Measurements from ENCODE around the gene CCRL2.
"Not testable (repeated sequence)": the region's sequence is repeated elsewhere in the genome, so short reads cannot be mapped to it uniquely, and the experiment has no call there.

CCRL2 gene

DNA sequence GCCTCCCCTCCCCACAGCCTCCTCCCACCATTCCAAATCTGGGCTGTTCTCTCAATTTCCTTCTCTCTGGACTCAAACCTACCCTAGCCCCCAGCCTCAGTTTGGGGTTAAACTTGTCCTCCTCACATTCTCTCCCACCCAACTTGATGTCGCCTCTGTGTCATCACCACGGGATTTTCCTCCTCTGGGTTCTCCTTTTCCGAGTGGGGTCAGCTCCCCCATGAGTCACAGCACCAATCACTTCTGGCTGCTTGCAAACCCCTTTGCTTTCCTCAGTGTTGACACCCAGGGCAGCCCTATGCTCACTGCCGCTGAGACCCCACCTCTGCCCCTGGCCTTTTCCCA lies 644 bp upstream of the CCRL2 start:
- peak; percentile 13 for DNase-seq

DNA sequence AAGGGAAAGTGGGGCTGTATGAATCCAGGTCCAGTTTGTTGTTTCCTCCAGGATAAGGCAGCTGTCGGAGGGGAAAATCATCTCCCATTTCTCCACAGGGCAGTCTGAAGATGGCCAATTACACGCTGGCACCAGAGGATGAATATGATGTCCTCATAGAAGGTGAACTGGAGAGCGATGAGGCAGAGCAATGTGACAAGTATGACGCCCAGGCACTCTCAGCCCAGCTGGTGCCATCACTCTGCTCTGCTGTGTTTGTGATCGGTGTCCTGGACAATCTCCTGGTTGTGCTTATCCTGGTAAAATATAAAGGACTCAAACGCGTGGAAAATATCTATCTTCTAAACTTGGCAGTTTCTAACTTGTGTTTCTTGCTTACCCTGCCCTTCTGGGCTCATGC lies 911 bp downstream of the CCRL2 start:
- no peak for DNase-seq

DNA sequence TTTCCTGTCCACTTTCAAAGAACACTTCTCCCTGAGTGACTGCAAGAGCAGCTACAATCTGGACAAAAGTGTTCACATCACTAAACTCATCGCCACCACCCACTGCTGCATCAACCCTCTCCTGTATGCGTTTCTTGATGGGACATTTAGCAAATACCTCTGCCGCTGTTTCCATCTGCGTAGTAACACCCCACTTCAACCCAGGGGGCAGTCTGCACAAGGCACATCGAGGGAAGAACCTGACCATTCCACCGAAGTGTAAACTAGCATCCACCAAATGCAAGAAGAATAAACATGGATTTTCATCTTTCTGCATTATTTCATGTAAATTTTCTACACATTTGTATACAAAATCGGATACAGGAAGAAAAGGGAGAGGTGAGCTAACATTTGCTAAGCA lies 1.8 kb downstream of the CCRL2 start:
- DNase-seq: no peak

DNA sequence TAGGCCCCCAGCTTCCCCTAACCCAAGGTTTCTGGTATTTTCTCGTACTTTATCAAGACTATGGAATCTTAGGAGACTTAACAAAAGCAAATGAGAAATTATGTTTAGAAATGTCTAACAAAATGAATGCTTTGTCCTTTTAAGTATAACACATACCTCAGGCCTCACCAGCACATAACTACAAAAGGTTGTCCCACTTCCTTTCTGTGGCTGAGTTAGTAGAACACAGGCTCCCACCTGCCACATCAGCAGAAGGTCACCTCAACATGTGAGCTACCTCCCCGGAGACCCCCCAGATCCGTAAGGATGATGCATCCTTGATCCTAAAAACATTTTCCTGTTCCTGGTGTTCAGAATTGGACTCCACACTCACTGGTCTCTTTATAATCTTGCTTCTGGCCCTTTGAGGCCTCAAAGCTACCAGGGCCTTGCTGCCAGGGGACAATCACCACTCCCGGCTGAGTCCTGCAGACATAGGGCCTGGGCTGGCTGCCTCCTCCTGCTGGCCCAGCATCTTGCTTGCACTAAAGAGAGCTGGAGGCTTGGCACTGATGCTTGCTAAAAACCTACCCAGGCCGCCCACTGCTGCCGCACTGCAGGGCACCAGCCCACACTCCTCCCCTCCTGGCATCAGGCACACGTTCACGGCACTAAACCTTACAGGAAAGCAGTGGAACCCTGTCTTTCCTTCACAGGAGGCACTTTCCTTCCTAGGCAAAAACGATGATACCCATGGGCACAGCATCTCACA lies 2.9 kb downstream of the CCRL2 start:
- no peak for DNase-seq

DNA sequence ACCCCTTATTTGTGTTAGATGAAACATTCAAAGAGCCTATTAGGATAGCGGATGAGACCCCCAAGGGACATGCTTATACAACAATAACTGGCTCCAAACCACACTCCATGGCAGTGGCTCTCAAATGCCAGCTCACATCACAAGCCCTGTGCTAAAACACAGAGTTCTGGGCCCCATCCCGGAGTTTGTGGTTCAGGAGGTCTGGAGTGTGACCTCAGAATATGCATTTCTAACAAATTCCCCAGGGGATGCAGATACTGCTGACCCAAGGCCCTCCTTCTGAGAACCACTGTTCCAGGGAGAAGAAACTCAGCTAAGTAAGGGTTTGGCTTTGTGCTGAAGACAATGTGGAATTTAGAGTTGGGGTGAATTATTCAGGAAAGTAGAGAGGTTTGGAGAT lies 3.6 kb downstream of the CCRL2 start:
- DNase-seq: no peak

DNA sequence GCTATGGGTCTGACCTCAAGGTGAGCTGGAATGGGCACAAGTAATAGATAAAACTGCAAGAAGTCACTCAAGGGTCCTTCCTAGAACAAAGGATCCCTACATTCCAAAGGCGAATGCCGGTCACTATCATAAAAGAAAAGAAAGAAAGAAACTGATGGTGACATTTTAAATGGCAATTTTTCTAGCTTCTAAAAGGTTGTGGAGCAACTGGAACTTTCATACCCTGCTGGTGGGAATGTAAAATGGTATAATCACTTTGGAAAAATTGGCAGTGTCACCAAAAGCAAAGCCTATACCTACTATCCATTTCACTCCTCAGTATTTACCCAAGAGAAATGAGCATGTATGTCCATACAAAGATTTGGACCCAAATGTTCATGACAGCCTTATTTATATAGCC lies 4.2 kb downstream of the CCRL2 start:
- no peak for DNase-seq

DNA sequence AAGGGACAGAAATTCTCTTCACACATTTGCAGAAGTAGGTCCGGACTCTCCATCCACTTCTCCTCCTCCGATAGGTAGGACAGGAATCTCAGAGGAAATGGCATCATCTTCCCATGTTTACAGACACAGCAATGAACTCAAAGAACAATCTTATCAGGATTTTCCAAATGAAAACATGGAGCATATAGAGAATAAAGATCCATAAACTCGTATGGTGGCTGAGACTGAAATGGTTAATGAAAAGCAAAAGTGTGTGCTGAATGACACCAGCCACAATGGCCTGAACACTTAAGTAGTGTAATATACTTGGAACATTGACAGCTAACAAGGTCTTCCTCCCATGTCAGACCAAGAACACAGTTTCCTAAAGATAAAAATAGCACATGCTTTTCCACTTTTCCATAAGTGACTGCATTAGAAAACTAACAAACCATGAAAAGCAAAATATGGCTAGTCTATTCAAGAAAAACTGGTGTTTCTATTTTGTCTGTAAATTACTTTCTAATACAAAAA lies 5.8 kb downstream of the CCRL2 start:
- no peak for DNase-seq

DNA sequence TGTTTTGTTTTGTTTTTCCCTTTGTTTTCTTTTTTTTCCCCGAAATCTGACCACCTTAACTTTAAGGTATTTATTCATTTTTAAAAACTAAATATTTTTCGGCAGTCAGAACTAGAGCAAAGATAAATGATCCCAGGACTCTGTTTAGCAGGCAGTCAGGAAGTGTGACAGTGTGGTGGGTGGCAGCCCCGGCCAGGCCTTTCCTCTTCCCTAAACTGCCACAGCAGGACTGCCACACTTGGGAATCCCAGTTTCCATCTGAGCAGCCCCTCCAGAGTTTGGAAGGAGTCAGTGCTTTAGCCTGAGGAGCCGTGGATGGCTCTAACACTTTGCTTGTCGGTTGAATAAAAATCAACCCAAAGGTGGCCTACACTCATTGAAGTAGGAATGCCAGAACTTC lies 6.9 kb downstream of the CCRL2 start:
- no peak for DNase-seq

DNA sequence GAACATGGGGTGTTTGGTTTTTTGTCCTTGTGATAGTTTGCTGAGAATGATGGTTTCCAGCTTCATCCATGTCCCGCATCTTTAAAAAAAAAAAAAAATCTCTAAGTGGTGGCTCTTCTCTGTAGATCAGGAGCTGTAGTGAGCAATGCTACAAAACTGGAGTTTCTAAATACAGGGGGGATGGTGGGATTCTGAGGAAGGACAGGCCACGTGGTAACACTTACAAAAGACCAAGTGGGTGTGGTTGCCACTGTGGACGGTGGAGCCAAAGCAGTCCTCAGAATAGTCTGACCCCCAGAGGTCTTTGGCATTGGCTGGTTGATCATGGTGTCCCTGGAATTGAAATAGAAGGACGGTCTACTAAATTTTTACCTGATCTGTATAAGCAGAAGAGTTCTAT lies 7.7 kb downstream of the CCRL2 start:
- DNase-seq: no peak

DNA sequence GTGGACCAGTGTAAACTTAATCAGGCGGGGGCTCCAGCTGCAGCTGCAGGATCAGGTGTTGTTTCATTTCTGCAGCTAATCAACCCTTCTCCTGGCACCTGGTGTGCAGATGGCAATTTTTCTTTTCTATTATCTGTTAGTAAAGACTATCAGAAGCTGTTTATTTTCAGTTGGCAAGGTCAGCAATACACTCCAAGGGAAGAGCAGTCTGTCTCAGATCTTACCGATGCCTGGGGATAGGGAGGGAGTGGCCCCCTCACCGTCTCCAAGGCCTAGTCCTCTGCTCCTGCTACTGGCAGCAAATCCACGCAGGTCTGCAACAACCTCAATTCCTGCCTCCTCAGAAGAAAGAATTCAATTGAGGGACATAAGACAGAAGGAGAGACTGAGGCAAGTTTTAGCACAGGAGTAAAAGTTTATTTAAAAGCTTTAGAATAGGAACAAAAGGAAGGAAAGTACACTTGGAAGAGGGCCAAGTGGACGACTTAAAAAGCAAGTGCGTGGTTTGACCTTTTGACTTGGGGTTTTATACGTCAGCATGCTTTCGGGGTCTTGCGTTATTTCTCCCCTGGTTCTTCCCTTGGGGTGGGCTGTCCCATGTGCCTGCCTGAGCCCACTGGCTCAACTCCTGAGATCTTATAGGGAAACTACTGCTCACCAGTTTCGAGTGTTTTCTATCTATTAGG lies 9.2 kb downstream of the CCRL2 start:
- DNase-seq: no peak

DNA sequence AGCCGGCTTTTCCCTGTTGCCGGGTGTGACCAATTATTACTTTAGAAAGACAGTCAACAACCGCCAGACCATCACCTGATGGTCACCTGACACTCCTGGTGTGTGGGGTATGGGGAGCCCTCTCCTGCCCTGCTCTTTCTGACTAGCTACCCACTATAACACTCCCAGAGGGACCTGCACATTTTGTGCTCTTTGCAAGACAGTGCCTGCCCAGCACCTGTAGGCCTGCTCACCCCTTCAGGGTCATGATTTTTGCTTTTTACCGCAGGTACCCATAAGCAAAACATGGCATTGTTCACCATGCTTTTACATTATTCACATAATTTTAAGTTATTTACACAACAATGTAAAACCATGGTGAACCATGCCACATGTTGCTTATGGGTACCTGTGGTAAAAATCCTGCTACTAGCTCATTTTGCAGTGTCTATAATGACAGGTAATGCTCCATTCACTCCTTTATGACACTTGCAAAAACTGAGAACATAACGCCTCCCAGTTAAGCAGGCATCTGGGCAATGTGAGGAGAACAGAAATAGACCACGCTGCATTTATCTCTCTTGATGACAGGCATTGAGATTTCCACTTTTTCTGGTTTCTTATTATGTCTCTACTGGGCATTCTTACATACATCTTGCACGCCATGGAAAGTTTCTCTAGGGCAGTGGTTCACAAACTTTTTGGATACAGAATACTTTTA lies 9.9 kb downstream of the CCRL2 start:
- no peak for DNase-seq

DNA sequence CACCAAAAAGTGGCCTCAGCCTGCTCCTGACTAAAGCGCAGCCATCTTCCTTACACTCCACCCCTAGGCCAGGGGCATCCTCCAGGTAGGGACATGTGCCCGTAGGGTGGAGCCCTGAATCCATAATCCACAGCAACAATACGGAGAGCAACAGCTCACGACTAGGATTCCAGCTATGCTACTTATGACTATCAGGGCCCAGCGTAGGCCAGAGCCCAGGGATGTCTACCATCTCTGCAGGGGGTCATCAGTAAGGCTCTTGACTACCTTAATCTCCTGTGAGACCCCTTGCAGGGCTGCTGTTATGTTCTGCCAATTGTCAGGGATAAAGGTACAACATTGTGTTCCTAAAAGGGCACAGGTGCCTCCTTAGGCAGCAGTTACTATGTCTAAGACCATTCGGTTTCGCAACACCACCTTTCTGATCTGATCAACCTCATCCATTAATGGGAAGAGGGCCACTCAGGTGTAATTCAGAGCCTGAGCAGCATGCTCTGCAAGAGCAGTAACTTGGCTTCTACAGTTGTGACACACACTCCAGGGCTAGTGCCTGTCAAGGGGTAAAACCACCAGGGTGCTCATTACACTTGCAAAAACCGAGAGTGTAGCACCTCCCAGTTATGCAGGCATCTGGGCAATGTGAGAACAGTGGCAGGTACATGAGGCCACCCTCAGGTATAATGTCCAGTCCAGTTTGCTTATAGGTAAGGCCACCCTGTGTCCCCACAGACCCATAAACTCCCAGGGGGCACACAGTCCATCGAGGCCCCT lies 11.0 kb downstream of the CCRL2 start:
- DNase-seq: no peak

DNA sequence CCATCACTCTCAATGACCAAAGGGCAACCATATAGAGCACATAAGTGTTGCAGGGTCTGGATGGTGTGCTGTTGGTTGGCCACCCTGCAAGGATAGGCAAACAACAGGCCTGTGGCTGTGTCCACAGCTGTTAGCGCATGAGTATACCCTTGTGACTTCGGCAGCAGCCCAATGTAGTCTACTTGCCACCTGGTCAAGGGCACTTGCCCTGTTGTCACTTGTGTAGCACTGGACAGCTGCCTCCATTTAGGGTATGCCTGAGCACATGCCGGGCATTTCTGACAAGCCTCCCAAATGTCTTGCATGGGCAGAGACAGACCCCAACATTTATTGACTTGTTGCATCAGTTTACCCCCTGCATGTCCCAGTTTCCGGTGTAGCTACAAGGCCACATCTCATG lies 12.8 kb downstream of the CCRL2 start:
- no peak for DNase-seq

DNA sequence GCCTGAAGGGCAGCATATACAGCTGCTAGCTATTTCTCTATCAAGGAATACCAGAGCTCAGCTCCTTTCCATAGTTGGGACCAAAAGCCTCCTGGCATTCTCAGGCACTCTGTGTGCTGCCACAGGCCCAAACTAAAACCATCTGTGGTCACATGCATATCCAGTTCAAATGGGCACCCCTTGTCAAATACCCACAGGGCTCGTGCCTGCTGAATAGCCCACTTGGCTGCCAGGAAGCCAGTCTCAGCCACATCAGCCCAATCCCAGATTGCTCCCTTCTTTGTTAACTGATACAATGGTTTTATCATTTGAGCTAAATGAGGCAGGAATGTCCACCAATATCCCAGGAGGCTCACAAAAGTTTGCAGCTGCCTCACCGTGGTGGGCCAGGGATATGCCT lies 13.9 kb downstream of the CCRL2 start:
- no peak for DNase-seq

DNA sequence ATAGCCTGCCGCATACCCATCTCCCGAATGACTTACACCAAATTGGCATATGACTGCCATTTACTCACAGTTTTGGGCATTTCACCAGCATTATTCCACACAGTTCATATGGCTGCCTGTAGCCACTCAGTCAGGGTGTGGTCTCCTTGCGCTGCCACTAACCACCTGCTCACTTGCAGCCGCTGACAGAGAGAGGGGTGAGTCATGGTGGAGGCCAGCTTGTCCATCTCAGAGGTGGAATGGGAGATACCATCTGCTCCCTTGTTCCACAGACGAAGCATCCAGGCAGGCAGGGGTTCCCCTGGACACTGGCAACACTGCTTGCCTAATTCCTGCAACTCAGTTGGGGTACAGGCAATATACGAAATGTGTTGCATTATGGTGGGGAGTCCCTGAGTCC lies 15.6 kb downstream of the CCRL2 start:
- DNase-seq: no peak

DNA sequence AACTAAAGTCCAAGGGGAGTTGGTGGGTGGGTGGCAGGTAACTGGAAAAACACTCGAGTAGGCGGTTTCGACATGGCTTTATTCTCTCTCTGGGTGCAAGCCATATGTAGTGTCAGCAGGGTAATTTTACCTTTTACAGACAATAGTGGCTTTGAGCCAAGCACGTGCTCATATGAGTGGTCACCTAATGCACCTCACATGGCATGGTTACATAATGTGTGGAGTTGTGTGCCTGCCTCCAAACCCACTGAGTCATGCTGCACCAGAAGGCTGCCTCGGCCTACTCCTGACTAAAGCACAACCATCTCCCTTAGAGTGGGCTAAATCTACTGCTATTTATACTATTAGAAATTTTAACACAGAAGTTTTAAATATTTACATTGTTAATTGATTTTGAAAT lies 16.5 kb downstream of the CCRL2 start:
- no peak for DNase-seq

DNA sequence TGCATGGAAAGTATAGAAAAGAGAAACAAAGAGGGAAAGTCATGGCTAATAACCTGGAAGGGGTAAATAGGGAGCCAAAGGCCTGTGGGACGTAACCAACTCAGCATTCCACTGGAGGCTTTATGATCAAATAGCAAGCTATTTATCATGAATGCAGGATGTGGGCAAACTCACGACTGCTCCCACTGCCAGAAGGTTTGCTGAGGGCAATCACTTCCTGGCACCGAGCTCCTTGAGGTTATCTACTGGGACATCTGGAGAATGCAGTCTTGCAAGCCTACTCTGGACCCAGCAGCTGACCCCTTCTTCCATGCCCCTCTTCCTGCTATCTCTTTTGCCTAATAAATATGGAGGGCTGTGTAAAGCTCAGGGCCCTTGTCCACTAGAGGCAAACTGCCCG lies 19.4 kb downstream of the CCRL2 start:
- DNase-seq: not testable (repeated sequence)

DNA sequence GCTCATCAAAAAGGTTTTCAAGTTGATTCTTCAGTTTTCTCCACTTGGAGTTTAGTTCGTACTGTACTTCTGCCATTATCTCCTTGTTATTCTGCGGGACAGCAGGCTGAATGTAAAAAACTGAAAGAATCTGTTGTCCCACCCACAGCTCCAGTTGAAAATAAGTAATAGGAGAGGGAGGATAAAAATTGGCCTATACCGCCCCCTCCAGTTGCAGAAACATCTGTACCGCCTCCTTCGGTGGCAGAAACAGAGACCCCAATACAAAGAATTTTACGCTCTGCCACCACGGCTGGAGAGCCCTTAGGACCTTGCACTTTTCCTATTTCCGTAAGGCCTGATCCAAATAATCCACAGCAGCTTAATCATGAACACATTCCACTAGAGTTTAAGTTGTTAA lies 20.3 kb downstream of the CCRL2 start:
- DNase-seq: not testable (repeated sequence)

DNA sequence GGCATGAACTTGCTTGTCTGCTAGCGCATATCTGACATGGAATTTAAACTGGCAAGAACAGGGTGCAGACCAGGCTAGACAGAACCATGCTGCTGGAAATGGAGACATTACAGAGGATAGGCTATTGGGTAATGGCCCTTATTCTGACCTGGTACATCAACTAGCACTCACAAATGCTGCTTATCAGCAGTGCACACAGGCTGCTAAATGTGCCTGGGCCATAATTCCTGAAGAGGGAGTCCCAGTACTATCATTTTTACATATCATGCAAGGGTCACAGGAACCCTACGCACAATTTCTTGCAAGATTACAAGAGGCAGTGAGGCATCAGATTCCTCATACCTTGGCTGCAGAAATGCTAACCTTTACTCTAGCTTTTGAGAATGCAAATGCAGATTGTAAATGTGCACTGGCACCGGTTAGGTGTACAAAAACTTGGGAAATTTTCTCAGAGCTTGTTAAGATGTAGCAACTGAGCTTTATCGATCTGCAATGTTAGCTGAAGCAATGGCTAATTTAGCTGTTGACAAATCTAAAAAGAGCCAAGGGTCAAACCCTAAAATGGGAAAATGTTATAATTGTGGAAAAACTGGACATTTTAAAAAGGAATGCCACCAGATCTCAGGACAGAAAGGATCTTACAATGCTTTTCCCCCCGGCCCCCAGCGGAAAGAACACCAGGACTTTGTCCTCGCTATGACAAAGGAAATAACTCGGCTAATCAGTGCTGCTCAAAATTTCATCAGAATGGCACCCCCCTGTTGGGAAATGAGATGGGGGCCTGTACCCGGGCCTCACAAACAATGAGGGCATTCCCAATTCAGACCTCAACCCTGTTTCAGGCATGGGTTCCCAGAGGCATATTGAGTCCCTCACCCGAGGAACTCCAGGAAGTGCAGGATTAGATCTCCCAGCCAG lies 21.1 kb downstream of the CCRL2 start:
- no peak for DNase-seq

DNA sequence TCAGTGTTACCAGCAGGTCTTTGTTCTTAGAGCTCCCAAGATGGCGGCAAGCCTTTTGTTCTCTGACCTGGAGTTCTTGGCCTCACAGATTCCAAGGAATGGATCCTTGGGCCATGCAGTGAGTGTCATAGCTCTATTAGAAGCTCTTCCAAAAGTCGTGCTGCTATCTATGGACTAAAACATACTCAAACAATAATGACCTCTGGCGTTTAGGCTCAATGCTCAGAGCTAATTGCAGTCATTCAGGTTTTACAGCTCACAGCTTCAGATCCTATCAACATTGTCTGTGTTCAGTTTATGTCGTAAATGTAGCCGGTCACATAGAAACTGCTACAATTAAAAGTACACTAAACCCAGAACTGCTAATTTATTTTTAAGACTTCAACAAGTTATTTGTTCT lies 22.2 kb downstream of the CCRL2 start:
- DNase-seq: no peak

DNA sequence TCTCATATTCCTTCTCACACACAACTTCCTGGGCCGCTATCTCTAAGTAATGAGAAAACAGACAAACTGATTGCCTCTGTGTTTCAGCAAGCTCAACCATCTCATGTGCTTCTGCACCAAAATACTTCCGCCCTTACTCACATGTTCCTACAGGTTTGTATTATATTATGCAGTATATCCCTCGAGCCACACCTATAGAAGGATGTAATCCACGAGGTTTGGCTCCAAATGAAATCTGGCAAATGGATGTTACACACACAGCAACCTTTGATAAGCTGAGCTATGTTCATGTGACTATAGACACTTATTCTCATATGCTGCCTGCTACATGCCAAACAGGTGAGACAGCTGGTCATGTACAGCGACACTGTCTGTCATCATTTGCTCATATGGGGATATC lies 22.6 kb downstream of the CCRL2 start:
- no peak for DNase-seq

DNA sequence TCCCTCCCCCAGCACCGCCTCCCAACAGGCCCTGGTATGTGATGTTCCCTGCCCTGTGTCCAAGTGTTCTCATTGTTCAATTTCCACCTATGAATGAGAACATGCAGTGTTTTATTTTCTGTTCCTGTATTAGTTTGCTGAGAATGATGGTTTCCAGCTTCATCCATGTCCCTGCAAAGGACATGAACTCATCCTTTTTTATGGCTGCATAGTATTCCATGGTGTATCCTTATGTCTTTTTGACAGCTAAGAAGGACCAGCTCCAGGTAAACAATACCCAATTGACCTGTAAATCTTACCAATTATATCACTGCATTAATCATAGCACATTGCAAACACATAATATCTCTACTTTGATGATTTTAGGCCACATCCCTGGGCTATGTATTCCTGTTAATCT lies 23.8 kb downstream of the CCRL2 start:
- DNase-seq: not testable (repeated sequence)

Data from CD4-positive, alpha-beta T cell treated with Interleukin-17A for 1 hour (primary cell).